GM19455 (cell line): ENCODE data around the gene UBAP2.
"Not testable (repeated sequence)": the region's sequence is repeated elsewhere in the genome, so short reads cannot be mapped to it uniquely, and the experiment has no call there.

ENCODE experiments used
- ATAC-seq: cut with Tn5 transposase; IDR thresholded peaks from one replicate; pipeline ENCODE4 v1.9.1; 2021; ENCODE audit not compliant: unreplicated experiment

Gene UBAP2

DNA sequence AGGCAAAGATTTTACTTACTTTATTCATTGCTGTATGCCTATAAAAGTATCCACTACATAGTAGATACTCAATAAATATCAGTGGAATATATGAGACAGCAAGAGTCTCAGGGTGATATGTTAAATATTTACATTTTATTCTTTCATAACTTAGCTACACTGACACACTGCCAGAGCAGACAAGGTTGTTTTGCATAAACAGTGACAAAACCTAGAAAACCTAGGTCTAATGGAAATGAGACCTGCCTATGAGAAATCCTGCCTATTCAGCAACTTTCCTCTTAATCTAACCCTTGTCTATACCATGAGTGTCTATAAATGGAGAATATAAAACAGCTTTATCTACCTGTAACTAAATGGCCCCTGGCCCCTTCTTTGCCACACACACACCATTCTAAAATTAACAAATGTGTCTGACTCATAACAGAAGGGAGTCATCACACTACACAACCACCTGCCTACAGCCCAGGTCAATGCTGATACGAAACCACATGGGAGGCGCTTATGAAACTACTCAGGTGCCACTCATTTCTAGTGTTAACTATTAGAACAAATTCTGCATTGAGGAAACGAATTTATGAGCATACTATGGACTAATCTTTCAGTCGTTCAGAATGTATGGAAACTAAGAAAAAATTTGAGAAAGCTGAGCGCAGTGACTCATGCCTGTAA is 60.3 kb downstream of the UBAP2 start:
- peak; percentile 98 for ATAC-seq

DNA sequence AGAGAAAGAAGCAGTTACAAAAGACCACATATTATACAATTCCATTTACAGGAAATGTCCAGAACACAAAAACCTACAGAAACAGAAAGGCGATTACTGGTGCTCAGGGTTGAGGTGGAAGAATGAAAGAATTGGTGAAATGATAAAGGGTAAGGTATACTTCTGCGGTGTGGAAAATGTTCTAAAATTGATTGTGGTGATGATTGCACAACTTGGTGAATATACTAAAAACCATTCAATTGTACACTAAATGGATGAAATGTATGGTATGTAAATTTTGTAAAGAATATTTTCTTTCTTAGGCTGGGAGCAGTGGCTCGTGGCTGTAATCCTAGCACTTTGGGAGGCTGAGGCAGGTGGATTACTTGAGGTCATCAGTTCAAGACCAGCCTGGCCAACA is 72.3 kb downstream of the UBAP2 start:
- no peak for ATAC-seq

DNA sequence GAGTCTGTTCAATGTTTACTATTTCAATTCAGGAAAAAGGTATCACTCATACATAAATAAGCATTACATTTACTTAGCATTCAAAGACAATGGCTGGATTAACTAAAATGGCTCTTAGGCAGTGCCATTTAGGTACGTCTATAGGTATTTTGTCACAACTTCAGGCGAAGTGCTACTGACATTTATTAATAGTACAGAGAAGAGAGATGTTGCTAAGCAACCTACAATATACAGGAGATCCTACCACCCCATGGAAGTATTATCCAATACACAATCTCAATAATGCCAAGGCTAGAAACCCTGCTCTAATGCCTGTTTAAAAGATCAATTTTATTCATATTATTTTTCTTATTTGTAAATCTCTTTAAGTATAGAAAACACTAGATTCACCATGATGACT is 76.0 kb downstream of the UBAP2 start:
- ATAC-seq: no peak

DNA sequence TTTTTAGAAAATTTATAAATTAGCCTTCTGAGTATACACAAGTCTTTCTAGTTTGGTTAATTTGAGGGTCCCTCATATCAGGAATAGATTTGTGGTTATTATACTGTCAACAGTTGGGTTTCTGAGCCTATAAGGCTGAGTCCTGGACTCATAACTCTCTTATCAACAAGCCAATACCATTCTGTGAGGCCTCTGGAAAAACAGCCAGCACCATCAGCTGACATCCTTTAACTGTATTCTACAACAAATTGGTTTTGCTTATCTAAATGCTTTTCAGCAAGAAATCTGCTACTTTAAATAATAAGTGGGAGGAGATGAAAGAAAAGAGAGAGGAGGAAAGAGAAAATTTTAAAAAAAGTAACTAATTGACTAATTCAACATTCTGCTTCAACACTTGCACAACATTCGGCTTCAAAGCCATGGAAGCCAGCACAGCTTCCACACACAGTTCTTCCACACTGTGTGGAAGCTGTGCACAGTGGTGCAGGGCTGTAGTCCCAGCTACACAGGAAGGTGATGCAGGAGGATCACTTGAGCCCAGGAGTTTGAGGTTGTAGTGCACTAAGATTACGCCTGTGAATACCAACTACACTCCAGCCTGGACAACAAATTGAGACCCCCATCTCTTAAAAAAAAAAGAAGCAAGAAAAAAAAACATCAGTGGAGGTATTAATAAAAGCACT is 84.5 kb downstream of the UBAP2 start:
- no peak for ATAC-seq

DNA sequence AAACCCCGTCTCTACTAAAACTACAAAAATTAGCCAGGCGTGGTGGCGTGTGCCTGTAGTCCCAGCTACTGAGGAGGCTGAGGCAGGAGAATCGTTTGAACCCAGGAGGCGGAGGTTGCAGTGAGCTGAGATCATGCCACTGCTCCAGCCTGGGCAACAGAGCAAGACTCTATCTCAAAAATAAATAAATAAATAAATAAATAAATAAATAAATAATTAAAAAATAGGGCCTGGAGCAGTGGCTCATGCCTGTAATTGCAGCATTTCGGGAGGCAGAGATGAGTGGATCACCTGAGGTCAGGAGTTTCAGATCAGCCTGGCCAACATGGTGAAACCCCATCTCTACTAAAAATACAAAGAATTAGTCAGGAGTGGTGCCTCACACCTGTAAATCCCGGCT is 86.2 kb downstream of the UBAP2 start:
- not testable (repeated sequence) for ATAC-seq

DNA sequence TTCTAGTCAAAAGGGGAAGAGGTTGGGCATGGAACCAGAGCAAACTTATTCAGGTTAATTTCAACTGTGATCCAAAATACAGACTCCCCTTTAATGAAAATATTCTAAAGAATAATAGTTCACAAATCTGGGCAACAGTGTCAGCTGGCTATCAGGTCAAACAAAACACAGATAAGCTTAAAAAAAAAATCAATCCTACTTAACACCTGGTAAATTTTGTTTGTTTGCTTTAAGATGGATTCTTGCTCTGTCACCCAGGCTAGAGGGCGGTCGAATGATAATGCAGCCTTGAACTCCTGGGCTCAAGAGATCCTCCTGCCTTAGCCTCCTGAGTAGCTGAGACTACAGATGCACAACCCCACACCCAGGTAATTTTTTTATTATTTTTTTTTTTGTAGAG is 89.0 kb downstream of the UBAP2 start:
- ATAC-seq: no peak

DNA sequence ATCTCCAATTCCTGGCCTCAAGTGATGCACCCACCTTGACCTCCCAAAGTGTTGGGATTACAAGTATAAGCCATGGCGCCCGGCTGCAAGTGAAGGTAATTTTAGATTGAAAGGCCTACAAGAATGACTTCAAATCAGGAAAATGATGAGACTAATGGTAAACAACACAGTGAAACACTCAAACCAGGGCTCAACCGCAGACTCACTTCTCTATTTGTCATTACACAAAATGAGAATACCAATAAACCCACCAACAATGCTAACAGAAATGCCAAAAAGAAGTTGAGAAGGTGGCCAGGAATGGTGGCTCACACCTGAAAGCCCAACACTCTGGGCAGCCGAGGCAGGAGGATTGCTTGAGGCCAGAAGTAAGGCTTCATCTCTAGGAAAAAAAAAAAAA is 92.1 kb downstream of the UBAP2 start:
- no peak for ATAC-seq

DNA sequence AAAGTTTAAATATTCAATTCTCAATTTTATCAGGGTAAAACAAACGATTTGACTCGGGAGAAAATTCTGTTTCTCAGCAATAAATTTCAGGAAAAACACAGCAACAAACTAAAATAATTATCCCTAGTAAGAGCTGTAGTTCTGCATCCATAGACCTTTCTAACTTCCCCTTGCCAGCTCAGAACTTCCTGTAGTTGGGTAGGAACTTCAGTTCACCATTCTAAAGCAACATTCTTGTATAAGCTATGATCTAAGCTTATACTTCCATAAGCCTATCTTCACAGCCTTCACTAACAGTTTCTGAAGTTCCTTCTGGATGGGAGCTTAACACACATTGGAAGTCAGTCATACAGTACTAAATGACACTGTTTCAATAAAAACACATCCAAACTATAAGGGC is 96.6 kb downstream of the UBAP2 start:
- no peak for ATAC-seq

DNA sequence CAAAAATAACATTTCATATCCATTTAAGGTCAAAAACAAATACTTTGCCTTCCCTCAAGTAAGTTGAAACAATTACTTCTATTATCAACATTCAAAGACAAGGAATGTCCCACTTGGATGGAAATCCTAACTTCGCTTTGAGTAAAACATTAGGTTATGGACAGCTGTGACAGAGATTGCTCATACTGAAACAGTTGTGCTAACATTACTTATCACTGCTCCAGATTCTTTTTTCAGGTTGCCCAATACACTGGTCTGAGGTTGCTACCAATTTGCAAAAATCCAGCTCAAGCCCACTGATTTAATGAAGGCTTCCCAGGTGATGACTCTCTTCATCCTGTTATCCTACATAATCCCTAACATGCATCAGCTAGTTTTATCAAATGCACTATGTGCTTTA is 98.3 kb downstream of the UBAP2 start:
- no peak for ATAC-seq

DNA sequence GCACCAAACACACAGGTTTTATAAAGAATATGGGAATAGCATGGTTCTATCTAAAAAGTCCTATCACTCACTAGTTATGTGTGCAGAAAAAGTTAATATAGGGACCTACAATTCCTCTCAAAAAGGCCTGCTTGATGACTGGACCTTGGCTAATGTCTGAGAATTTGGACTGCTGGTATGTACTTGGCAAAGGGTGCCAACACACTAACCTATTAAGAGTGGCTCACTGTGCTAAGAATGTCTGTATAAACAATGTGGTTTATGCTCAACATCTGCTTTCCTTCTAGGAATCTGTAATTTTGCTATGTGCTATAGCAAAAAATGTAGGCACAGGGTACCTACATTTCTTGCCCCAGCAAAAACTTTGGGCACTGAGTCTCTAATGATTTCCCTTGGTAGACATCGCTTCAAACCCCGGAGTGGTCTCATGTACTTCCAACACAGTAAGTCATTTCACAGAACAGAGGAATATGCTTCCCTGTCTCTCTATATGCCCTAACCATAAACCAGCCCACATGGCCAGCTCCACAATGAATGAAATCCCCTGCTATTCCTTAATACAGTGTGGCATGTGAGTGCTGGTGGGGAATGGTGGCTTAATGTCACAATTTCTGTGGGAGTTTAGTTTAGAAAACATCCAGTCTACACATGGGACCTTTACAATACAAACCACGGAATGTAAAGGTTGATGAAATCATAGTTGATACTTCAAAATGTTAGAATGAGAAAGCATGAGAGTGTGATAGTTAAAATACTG is 101.7 kb downstream of the UBAP2 start:
- ATAC-seq: no peak

DNA sequence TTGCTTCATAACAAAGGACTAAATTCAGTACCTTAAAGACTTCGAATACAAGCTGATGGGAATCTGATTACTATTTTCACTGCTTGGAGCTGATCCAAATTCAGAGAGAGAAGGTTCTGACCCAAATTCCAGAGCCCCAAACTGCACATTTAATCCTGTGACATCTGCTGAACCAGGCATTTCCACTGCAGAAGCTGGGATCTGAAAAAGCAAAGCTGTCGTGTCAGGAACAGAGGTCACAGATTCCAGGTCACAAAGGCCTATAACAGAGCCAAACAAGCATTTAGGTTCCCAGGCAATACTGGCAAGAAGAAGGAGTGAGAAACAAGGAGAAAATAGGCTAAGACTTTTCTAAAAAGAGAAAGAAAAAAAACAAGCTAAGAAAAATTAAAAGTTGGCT is 105.3 kb downstream of the UBAP2 start:
- ATAC-seq: no peak

DNA sequence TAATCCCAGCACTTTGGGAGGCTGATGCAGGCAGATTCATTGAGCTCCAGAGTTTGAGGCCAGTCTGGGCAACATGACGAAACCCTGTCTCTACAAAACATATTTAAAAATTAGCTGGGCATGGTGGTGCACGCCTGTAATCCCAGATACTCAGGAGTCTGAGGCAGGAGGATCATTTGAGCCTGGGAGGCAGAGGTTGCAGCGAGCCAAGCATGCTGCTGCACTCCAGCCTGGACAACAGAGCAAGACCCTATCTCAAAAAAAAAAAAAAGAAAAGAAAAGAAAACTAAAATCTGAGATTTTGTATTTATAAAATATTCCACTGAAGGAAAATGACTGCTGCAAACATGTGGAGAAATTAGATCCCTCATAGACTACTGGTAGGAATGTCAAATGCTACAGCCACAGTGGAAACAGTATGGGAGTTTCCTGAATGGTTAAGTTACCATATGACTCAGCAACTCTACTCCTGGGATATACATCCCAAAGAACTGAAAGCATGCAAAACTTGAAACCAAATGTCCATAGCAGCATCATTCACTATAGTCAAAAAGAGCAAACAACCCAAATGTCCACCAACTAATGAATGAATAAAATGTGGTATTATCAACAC is 106.1 kb downstream of the UBAP2 start:
- no peak for ATAC-seq

DNA sequence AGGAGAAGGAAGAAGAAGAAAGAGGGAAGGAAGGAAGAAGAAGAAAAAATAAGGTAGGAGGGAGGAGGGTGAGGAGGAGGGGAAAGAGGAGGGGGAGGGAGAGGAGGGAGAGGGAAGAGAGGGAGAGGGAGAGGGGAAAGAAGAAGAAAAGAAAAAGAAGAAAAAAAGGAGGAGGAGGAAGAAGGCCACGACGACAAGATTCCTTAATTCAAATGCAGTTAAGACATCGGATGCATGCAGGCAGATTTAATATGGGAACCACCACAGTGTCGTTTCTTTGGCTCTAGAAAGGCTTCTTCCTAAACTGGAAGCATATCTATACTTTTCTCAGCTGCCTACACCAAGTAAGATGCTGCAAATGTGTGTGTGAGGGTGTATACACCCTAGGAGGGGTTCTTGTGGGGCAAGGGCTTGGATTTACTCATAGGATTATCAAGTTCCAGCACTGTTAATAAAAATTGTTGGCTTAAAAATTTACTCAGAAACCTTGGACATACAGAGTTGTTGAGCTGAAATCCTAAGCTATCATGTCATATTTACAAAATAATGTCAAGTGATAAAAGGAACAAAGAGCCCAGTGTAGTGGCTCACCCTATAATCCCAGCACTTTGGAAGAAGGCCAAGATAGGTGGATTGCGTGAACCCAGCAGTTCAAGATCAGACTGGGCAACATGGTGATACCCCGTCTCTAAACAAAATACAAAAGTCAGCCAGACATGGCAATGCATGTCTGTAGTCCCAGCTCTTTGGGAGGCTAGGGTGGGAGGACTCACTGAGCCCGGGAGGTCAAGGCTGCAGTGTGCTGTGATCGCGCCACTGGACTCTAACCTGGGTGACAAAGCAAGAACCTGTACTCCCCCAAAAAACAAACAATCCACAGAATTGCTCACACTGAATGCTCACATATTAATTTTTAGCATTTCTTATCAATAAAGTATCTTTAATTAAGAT is 108.5 kb downstream of the UBAP2 start:
- ATAC-seq: no peak

DNA sequence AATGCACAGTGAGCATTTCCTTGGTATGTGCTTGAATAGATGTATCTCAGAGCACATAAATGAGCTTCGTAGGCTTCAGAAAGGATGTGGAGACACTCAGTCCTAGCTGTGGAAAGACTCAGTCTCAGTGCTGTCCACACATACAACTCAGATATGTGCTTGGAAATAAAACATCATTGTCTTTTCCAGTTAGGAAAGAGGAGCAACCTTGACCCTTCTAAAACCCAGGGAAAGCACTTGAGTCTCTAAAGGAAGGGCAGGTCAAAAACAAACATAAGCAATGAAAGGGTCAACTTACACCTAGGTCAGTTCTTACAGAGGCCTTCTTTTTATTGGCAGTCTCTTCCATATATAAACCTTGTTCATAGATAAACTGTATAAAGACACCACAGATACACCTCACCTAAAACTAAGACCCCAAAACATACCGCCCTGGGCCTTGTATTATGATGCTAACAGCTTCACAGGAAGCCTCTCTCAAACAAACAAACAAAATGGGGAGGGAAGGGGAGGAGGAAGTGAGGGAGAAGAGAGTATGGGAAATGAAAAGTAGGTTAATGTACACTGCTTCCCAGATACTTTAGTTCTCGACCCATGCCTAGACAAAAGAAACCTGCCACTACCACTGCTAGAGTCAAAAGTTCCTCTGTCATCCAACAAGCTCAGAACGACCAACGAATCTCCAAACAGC is 114.4 kb downstream of the UBAP2 start:
- no peak for ATAC-seq

DNA sequence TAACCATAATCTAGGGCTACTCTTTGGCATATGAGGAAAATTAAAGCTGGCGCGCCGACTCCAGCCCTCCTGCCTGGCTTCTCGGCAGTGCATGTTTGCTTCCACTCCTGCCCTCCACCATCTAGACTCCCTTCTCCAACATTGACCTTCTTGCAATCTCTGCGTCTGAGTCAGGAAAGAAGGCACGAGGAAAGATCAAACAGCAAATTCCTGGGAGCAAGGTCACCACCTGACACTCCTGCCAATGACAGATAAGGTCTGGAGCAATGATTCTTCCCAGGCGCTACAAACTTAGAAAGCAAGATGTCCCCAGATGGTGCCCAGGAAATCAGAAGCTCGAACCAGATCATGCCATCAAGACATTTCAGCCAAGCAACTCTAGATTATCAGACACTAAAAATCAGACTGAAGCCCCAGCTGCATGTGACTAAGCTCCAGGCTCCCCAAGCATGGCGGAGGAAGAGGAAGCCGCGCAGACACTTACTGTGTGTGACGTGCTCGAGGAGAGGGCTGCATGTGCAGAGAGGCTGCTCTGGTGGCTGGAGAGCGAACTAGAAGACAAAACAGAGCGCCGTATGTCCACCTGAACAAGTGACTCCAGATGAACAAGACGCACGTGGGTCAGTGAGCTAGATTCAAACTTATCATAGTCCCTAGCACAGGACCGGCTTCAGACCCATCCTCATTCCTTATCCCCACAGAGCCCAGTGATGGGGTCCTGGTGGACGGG is 116.4 kb downstream of the UBAP2 start:
- no peak for ATAC-seq

DNA sequence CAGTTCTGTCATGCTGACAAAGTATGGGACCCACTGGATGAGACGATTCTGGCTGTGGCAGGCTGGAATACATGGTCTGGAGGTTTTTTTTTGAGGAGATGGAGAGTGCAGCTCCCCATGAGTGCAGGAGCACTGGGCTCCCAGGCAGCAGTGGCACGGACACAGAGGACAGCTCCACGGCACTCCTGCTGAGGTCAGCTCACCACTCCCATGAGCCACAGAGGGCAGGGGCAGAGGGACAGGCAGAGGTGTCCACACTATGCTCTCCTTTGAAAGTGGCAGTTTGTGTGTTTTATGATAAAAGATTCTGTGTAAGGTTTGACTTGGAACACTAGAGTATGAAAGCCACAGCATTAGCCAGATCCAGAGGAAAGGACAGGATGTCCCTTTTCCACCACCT is 117.4 kb downstream of the UBAP2 start:
- ATAC-seq: no peak

DNA sequence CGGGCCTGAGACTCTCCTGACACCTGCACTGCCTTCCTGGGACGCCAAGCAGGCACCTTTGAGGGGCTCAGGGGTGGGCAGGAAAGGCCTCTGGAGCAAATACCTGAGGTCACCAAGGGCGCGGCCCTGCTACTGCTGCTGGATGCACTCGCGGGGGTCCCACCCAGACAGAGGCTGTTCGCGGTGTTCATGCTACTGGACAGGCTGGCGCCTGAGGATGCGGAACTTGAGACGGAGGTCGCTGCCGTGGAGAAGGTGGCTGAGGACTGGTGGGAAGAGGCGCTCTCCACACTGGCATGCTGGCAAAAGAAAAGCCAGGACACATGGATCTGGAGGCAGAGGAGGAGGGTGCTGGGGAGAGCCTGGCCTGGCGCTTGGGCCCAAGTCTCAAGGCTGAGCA is 121.0 kb downstream of the UBAP2 start:
- no peak for ATAC-seq

DNA sequence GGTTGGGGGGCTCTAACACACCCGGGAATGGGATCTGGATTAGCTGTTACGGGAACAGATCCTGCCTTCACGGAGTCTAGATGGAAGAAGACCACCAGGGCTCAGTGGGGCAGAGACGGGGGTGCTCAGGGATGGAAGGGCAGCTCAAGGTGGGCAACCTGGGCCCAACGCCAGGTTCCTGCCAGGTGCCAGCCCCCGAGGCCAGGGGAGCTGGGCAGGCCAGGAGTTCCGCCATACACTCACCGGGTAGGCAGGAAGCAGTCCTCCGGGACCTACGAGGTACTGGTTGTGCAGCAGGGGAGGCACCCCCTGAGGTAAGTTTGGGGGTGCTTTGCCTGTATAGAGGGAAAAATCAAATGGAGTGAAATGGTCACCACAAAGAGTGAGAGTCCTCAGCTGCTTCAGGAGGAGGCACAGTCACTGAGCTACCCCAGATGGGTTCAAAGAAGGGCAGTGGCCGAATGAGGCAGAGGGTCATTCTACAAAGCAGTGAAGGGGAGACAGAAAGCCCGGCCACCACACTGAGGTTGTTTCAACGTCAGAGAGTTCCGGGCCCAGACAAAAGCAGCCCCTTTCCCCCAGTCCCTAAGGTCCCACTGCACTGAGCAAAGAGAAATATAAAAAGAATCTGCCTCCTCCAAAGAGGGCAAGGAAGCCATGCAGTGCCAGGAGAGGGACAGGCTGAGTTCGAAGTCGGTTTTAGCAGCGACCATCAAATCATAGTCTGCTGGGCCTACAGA is 121.8 kb downstream of the UBAP2 start:
- no peak for ATAC-seq
